Measurements from ENCODE around the gene FANCE. TPM values are rescaled to one million over a fixed set of nuclear protein-coding genes. Genes with fewer than 3 reads are reported as not detected.

The FANCE gene
- total RNA-seq, 1 donor: 16.6 TPM

DNA sequence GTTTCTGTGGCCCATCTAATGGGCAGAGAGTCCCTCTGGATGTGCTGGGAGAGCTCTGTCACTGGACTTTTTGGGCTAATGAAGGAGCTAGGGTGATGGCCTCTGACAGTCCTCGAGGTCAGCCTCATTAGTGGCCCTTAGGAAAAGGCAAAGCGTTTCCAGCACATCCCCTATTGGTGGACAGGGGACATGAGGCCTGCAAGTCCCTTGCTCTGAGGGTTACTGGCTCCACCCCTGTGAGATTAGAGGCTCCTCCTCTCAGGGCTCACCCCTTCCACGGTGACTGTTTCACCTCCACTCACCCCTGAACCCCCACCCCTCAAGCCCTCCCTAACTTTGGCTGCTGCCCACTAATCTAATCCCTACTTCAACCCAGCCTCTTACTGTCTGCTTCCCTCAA lies 12.8 kb upstream of the FANCE start:
- Histone ChIP-seq H3K4me3 (ENCODE audit: insufficient read depth, low read length) (no peak overlapping the region), H3K27ac (ENCODE audit: low read depth, low read length) (no peak overlapping the region), H3K4me1 (ENCODE audit: insufficient read depth, low read length) (no peaks in the 10 kb centered on the region), H3K27me3 (ENCODE audit: insufficient read depth, low read length) (no peaks in the 10 kb centered on the region), H3K36me3 (ENCODE audit: insufficient read depth, low read length) (no peaks in the 10 kb centered on the region), H4K20me1 (ENCODE audit: insufficient read depth, low read length) (no peaks in the 10 kb centered on the region), H3K4me2 (ENCODE audit: insufficient read depth, low read length) (no peak overlapping the region), H2AFZ (ENCODE audit: low read length) (no peak overlapping the region), H3K9me3 (ENCODE audit: low read depth, low read length) (no peaks in the 10 kb centered on the region), H3K79me2 (ENCODE audit: insufficient read depth, low read length) (no peaks in the 10 kb centered on the region)
- TF ChIP-seq, protein P1, sequence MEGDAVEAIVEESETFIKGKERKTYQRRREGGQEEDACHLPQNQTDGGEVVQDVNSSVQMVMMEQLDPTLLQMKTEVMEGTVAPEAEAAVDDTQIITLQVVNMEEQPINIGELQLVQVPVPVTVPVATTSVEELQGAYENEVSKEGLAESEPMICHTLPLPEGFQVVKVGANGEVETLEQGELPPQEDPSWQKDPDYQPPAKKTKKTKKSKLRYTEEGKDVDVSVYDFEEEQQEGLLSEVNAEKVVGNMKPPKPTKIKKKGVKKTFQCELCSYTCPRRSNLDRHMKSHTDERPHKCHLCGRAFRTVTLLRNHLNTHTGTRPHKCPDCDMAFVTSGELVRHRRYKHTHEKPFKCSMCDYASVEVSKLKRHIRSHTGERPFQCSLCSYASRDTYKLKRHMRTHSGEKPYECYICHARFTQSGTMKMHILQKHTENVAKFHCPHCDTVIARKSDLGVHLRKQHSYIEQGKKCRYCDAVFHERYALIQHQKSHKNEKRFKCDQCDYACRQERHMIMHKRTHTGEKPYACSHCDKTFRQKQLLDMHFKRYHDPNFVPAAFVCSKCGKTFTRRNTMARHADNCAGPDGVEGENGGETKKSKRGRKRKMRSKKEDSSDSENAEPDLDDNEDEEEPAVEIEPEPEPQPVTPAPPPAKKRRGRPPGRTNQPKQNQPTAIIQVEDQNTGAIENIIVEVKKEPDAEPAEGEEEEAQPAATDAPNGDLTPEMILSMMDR (IDR thresholded peaks at IDR 0.05; ENCODE audit: extremely low read depth, low read depth, low read length): no peak
- no peak for DNase-seq (ENCODE audit: insufficient read length, low spot score, missing footprints)

- Histone ChIP-seq H3K27me3 (ENCODE audit: insufficient read depth, low read length) (no peaks in the 10 kb centered on the region), H3K9me3 (ENCODE audit: low read depth, low read length) (no peaks in the 10 kb centered on the region), H3K36me3 (ENCODE audit: insufficient read depth, low read length) (no peaks in the 10 kb centered on the region), H3K79me2 (ENCODE audit: insufficient read depth, low read length) (no peaks in the 10 kb centered on the region), H3K4me3 (ENCODE audit: insufficient read depth, low read length) (no peak overlapping the region), H4K20me1 (ENCODE audit: insufficient read depth, low read length) (no peaks in the 10 kb centered on the region), H3K4me1 (ENCODE audit: insufficient read depth, low read length) (no peaks in the 10 kb centered on the region), H2AFZ (ENCODE audit: low read length) (no peak overlapping the region), H3K27ac (ENCODE audit: low read depth, low read length) (no peak overlapping the region), H3K4me2 (ENCODE audit: insufficient read depth, low read length) (no peak overlapping the region)
- TF ChIP-seq, protein P1 (IDR thresholded peaks at IDR 0.05; ENCODE audit: extremely low read depth, low read depth, low read length): no peak
- no peak for DNase-seq (ENCODE audit: insufficient read length, low spot score, missing footprints)
Observed at GRCh38 chr6:35441205-35441604, 10.9 kb upstream of the FANCE start.

- Histone ChIP-seq H2AFZ (ENCODE audit: low read length) (no peak overlapping the region), H4K20me1 (ENCODE audit: insufficient read depth, low read length) (no peaks in the 10 kb centered on the region), H3K27me3 (ENCODE audit: insufficient read depth, low read length) (no peaks in the 10 kb centered on the region), H3K9me3 (ENCODE audit: low read depth, low read length) (no peaks in the 10 kb centered on the region), H3K4me2 (ENCODE audit: insufficient read depth, low read length) (no peak overlapping the region), H3K79me2 (ENCODE audit: insufficient read depth, low read length) (no peaks in the 10 kb centered on the region), H3K27ac (ENCODE audit: low read depth, low read length) (no peak overlapping the region), H3K4me1 (ENCODE audit: insufficient read depth, low read length) (no peaks in the 10 kb centered on the region), H3K4me3 (ENCODE audit: insufficient read depth, low read length) (no peak overlapping the region), H3K36me3 (ENCODE audit: insufficient read depth, low read length) (no peaks in the 10 kb centered on the region)
- TF ChIP-seq, protein P1 (IDR thresholded peaks at IDR 0.05; ENCODE audit: extremely low read depth, low read depth, low read length): no peak
- no peak for DNase-seq (ENCODE audit: insufficient read length, low spot score, missing footprints)
Observed at GRCh38 chr6:35441642-35442041, 10.5 kb upstream of the FANCE start.

DNA sequence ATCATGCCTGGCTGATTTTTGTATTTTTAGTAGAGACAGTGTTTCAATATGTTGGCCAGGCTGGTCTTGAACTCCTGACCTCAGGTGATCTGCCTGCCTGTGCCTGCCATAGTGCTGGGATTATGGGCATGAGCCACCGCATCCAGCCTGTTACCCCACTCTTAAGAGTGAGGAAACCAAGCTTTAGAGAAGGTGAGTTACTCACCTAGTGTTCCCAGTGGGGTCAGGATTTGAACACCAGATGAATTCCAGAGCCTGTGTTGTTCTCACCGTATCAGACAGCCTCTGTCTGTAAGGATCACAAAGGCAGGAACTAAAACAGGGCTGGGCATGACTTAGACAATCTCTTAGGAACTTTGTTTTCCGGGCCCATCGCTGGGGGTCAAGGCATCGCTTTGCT lies 9.4 kb upstream of the FANCE start:
- no peak for DNase-seq (ENCODE audit: insufficient read length, low spot score, missing footprints)
- no peak overlapping the region for H3K4me3 ChIP-seq (ENCODE audit: insufficient read depth, low read length)
- no peaks in the 10 kb centered on the region for H3K27me3 ChIP-seq (ENCODE audit: insufficient read depth, low read length)
- H4K20me1 ChIP-seq (ENCODE audit: insufficient read depth, low read length): no peaks in the 10 kb centered on the region
- no peak overlapping the region for H3K27ac ChIP-seq (ENCODE audit: low read depth, low read length)
- no peak overlapping the region for H2AFZ ChIP-seq (ENCODE audit: low read length)
- no peaks in the 10 kb centered on the region for H3K79me2 ChIP-seq (ENCODE audit: insufficient read depth, low read length)
- TF ChIP-seq, protein P1 (IDR thresholded peaks at IDR 0.05; ENCODE audit: extremely low read depth, low read depth, low read length): no peak
- no peaks in the 10 kb centered on the region for H3K9me3 ChIP-seq (ENCODE audit: low read depth, low read length)
- no peak overlapping the region for H3K4me2 ChIP-seq (ENCODE audit: insufficient read depth, low read length)
- no peaks in the 10 kb centered on the region for H3K4me1 ChIP-seq (ENCODE audit: insufficient read depth, low read length)
- no peaks in the 10 kb centered on the region for H3K36me3 ChIP-seq (ENCODE audit: insufficient read depth, low read length)
